HG02763 (cell line): ENCODE data around the gene PCDH18.
"Not testable (repeated sequence)": the region's sequence is repeated elsewhere in the genome, so short reads cannot be mapped to it uniquely, and the experiment has no call there.

Experiments
- ATAC-seq: cut with Tn5 transposase; IDR thresholded peaks from one replicate; pipeline ENCODE4 v1.9.1; 2021; ENCODE audit warnings: mild to moderate bottlenecking, moderate library complexity; ENCODE audit not compliant: unreplicated experiment

The PCDH18 gene

DNA sequence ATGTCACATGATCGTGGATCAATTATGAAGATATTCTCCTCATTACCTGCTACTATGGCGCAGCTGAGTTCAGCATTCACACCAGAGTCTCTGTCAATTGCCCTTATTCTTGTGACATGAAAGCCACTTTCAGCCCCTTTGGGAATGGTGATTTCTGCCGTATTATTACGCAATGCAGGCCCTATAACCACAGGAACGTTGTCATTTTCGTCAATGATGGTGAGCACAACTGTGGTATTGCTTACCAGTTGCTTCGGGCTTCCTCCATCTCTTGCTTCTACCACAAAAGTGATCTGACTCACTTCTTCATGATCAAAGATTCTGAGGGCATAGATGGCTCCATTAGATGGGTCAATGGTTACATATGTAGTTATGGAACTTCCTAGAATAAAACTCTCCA lies 2.1 kb downstream of the PCDH18 start:
- ATAC-seq: no peak

DNA sequence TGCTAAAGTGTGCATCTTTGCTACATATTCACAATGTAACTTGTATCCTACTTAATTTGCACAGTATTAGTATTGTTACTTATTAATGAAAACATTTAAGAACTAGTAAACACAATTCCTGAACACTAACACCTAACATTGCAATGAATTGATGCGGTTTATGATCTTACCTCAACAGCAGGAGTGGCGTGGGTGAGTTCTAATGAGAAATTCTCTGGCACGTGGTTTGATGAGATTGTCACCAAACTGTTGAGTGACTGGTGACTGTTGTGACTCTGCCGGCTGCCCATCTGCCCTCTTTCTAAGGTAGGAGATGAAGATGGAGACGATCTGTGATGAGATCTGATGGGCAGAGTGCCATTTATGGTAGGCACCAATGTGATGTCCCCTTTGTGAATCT lies 2.9 kb downstream of the PCDH18 start:
- no peak for ATAC-seq

GRCh38 chr4:137528673-137529072 lies 3.6 kb downstream of the PCDH18 start:
- no peak for ATAC-seq

GRCh38 chr4:137526681-137527080 lies 5.6 kb downstream of the PCDH18 start:
- no peak for ATAC-seq

DNA sequence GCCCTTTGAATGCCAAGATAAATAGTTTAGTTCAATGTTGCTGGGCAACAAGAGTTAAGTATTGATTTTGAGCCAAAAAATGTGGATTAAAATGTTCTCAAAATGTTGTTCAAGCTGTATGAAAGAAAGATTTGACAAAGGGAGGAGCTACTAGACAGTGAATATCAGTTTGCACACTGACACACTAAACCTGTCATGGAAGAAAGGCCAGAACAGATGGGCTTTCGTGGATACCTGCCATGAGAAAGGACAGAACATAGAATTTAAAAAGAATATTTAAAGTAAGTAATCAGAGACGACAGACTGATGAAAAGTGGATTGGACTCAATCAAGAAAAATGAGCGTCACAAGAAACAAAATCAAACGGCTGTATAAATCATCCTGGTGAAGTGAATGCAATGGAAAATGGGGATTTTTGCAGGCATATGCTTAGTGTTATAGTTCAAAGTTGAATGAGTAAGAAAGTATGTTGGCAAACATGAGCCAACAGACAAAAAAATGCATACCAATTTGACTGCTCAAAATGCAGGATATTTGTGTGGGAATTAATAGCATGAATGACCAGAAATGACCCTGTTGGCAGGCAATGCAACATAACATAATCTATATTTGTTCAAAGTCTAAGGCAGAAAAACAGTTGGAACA lies 7.4 kb downstream of the PCDH18 start:
- no peak for ATAC-seq

- no peak for ATAC-seq
Measured at GRCh38 chr4:137523329-137523728, 9.0 kb downstream of the PCDH18 start.

- no peak for ATAC-seq
Measured at GRCh38 chr4:137521053-137521452, 11.2 kb downstream of the PCDH18 start.

DNA sequence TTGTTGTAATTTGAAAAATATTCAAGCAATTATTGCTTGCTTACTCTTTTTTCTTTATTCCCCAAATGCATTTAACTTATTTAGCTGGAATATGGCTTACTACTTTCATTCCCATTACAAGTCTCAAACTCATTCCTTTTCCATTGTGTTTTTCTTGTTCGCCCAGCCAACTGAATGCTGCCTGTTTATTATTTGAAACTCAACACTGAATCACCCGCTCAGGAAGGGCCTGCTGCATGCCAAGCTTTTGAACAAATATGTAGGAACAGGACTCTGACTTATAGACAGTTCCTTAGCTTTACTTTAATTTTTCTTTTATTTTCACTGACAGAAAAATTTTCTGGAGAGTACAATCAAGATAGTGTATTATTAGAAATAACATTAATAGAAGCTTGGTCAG lies 12.9 kb downstream of the PCDH18 start:
- no peak for ATAC-seq

GRCh38 chr4:137517323-137517722 lies 15.0 kb downstream of the PCDH18 start:
- ATAC-seq: not testable (repeated sequence)

GRCh38 chr4:137514406-137515111 lies 17.7 kb downstream of the PCDH18 start:
- ATAC-seq: no peak

GRCh38 chr4:137510557-137511265 lies 21.6 kb downstream of the PCDH18 start:
- ATAC-seq: no peak

GRCh38 chr4:137509855-137510282 lies 22.4 kb downstream of the PCDH18 start:
- ATAC-seq: no peak

- no peak for ATAC-seq
Measured at GRCh38 chr4:137502339-137503129, 29.8 kb downstream of the PCDH18 start.

DNA sequence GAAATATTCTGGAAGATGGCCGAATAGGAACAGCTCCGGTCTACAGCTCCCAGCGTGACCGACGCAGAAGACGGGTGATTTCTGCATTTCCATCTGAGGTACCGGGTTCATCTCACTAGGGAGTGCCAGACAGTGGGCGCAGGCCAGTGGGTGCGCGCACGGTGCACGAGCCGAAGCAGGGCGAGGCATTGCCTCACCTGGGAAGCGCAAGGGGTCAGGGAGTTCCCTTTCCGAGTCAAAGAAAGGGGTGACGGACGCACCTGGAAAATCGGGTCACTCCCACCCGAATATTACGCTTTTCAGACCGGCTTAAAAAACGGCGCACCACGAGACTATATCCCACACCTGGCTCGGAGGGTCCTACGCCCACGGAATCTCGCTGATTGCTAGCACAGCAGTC lies 36.0 kb downstream of the PCDH18 start:
- ATAC-seq: not testable (repeated sequence)

DNA sequence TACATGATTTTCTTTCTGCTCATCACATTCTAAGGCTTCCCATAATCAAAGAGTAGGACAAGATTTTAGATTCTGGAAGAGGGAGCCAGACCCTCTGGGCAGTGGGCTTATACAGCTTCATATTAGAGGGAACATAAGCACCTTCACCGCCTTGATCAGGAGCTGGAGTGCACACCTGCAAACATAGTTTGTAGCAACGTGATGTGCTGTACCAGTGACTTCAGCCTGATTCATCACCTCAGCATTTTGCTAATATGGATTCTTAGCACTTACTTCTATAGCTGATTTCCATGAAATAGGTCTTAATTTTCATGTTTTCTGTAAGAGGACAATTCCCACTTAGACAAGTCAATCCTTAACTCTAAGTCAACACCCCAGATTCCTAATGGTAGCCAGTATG lies 36.7 kb downstream of the PCDH18 start:
- no peak for ATAC-seq

GRCh38 chr4:137483313-137483959 lies 48.9 kb downstream of the PCDH18 start:
- ATAC-seq: not testable (repeated sequence)

- ATAC-seq: not testable (repeated sequence)
Measured at GRCh38 chr4:137479657-137480056, 52.6 kb downstream of the PCDH18 start.

GRCh38 chr4:137476345-137476744 lies 55.9 kb downstream of the PCDH18 start:
- ATAC-seq: no peak

DNA sequence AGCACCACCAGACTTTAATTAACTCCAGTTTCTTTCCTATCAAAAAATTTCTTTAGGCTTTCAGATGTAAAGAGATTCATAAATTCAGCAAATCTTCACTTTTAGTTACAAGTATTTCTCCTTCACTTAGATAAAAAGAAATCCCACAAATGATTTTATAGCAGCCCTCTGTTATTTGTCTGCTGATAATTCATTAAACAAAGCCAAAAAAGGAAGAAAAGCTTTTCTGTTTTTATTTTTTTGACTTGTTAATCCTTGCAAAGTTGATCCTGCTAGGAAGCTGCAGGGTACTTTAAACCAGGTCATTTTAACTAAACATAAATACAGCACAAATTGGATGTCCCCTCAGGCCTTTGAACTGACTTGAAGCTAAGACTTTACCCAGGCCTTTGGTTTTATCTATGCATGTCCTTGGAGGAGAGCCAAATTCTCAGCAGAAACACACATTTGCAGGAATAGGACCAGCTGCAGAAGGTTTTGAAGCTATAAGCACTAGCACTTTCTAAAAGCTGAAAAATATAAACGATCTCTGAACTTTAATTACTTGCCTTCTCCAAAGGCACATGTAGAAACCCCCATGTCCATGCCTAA lies 57.5 kb downstream of the PCDH18 start:
- ATAC-seq: no peak

DNA sequence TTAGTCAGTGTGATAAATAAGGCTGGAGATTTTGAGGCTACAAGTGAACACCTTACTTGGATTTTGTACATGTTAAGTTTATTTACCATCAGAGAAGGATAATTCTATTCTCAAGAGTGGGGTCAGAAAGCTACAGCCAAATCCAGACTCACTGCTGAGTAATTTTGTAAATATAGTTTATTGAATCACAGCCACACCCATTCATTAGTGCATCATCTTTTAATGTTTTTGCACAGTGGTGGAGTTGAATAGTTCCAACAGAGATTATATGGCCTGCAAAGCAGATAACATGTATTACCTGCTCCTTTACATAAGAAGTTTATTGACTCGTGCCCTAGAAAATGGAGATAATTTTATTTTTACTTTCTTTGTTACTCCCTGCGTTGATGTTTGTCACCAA lies 60.4 kb downstream of the PCDH18 start:
- no peak for ATAC-seq
